DND-41 (cell line): ENCODE results near the gene BAHCC1.

Experiments
- EZH2 ChIP-seq: IDR thresholded peaks from 3 replicates; pipeline ENCODE4 v1.6.1; 2012; ENCODE audit warnings: borderline replicate concordance, low read depth, mild to moderate bottlenecking, moderate library complexity, low read length, inconsistent platforms; ENCODE audit not compliant: severe bottlenecking
- TF ChIP-seq, protein P1 (sequence below): IDR thresholded peaks from 2 replicates; pipeline ENCODE4 v1.5.1; 2012; ENCODE audit warnings: borderline replicate concordance, low read length, moderate library complexity, mild to moderate bottlenecking; ENCODE audit not compliant: poor library complexity, severe bottlenecking; ENCODE audit errors: extremely low read depth

DNA sequence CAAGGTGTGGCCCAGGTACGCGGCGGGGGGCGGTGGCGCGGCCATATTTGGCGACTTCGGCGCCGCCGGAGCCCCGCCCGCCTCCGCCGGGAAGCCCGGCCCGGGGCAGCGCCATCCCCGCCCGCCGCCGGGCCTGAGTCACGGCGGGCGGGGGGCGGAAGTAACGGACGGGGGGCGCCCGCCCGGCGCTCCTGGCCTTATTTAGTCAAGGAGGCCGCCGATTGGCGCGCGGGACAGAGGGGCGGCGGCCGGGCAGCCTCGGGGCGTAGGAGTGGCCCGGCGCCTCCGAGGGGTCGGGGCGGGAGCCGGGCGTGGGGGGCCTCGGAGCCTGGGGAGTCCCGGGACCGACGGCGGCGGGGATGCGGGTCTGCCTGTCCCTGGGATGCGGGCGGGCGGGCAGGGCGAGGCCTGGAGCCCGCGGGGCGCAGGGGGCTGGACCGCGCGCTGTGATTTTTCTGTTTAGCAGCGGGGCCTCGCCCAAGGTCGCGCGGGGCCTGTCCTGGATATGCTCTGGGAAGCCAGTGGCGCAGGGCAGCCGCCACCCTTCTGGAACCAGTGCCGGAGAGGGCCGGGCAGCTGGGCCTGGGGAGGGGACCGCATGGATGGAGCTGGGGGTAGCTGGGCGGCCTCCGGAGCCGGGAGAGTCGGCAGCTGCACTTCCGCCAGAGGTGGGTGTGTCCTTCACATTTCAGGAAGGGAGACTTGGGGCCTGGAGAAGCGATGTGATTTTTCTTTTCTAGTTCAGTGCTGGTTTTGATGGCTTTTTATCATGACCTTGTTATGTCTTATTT, 119.7 kb downstream of the BAHCC1 start:
- TF ChIP-seq, protein P1, sequence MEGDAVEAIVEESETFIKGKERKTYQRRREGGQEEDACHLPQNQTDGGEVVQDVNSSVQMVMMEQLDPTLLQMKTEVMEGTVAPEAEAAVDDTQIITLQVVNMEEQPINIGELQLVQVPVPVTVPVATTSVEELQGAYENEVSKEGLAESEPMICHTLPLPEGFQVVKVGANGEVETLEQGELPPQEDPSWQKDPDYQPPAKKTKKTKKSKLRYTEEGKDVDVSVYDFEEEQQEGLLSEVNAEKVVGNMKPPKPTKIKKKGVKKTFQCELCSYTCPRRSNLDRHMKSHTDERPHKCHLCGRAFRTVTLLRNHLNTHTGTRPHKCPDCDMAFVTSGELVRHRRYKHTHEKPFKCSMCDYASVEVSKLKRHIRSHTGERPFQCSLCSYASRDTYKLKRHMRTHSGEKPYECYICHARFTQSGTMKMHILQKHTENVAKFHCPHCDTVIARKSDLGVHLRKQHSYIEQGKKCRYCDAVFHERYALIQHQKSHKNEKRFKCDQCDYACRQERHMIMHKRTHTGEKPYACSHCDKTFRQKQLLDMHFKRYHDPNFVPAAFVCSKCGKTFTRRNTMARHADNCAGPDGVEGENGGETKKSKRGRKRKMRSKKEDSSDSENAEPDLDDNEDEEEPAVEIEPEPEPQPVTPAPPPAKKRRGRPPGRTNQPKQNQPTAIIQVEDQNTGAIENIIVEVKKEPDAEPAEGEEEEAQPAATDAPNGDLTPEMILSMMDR, result no peak
- no peak for TF ChIP-seq EZH2
